Lung (tissue), 12 donors: ENCODE data around the gene DTWD2. TPM values are rescaled to one million over a fixed set of nuclear protein-coding genes. Genes with fewer than 3 reads are reported as not detected.
"Not testable (repeated sequence)": the region's sequence is repeated elsewhere in the genome, so short reads cannot be mapped to it uniquely, and the experiment has no call there.

Source experiments
- ATAC-seq: fragments of 200-7000 bp; cut with Tn5 transposase; one replicate; pipeline ENCODE4 v1.9.1; 2020; ENCODE audit warnings: moderate number of reproducible peaks; ENCODE audit not compliant: insufficient read depth, low FRiP score
- DNase-seq, 3 donors: peaks; one replicate each; pipeline ENCODE4 v3.0.0-alpha.2; 2013 to 2017
- H3K27ac ChIP-seq, 2 donors: one replicate each; pipeline ENCODE4 v1.5.1; 2013; ENCODE audit warnings: mild to moderate bottlenecking in 2 of 2, moderate library complexity in 2 of 2, control low read depth in 1 of 2, inconsistent platforms in 1 of 2, low read depth in 1 of 2, low read length in 1 of 2
- H3K27me3 ChIP-seq, 3 donors: one replicate each; pipeline ENCODE4 v1.5.1; 2013; ENCODE audit warnings: low read length in 2 of 3; ENCODE audit not compliant: control insufficient read depth in 3 of 3, insufficient read depth in 3 of 3
- H3K36me3 ChIP-seq, 4 donors: one replicate each; pipeline ENCODE4 v1.5.1; 2013; ENCODE audit warnings: low read length in 4 of 4, mild to moderate bottlenecking in 1 of 4, moderate library complexity in 1 of 4; ENCODE audit not compliant: control insufficient read depth in 4 of 4, insufficient read depth in 4 of 4
- H3K4me1 ChIP-seq, 5 donors: one replicate each; pipeline ENCODE4 v1.5.1; 2013; ENCODE audit warnings: low read length in 5 of 5, mild to moderate bottlenecking in 2 of 5, moderate library complexity in 1 of 5; ENCODE audit not compliant: control insufficient read depth in 5 of 5, insufficient read depth in 5 of 5
- H3K4me3 ChIP-seq: one replicate; pipeline ENCODE4 v1.5.1; 2013; ENCODE audit warnings: mild to moderate bottlenecking, control low read depth, moderate library complexity
- H3K9ac ChIP-seq, 2 donors: one replicate each; pipeline ENCODE4 v1.5.1; 2013; ENCODE audit warnings: low read length in 2 of 2, control low read depth in 1 of 2; ENCODE audit not compliant: insufficient read depth in 1 of 2
- H3K9me3 ChIP-seq, 4 donors: one replicate each; pipeline ENCODE4 v1.5.1; 2013; ENCODE audit warnings: low read length in 3 of 4, mild to moderate bottlenecking in 1 of 4, moderate library complexity in 1 of 4; ENCODE audit not compliant: control insufficient read depth in 4 of 4, insufficient read depth in 3 of 4
- WGBS, 2 donors: extraction: QIAGEN DNeasy Blood & Tissue Kit; methylation state at CpG; one replicate each; pipeline ENCODE4 v1.1.7; 2013; 5-methylcytosine and 5-hydroxymethylcytosine counted together
- polyA plus RNA-seq, 2 donors: library from polyadenylated mRNA; stranded (reverse); fragments of 200-250 nt; gene quantifications; one replicate each; pipeline ENCODE4 v1.2.1, GENCODE V29; 2013
- total RNA-seq, 2 donors: library from RNA; depleted of rRNA in 1 of 2; stranded (reverse); fragments of >200 nt in 1 of 2; gene quantifications; one replicate each; pipeline ENCODE4 v1.2.1, GENCODE V29; 2014 to 2021
- TF ChIP-seq, protein P1 (sequence below): IDR thresholded peaks from 2 replicates; pipeline ENCODE4 v1.5.1; 2012; ENCODE audit warnings: mild to moderate bottlenecking; ENCODE audit errors: control extremely low read depth, extremely low read depth
- donor health status: control.
- donor health status: control.
- donor health status: Bipolar disorder and iron deficiency.
- donor health status: healthy.
- donor health status: DM: yes; HTN: yes; CAD: no.

Gene DTWD2
- total and polyA plus RNA-seq, 4 donors = 1.7 to 11.4 (median 5.2) TPM

DNA sequence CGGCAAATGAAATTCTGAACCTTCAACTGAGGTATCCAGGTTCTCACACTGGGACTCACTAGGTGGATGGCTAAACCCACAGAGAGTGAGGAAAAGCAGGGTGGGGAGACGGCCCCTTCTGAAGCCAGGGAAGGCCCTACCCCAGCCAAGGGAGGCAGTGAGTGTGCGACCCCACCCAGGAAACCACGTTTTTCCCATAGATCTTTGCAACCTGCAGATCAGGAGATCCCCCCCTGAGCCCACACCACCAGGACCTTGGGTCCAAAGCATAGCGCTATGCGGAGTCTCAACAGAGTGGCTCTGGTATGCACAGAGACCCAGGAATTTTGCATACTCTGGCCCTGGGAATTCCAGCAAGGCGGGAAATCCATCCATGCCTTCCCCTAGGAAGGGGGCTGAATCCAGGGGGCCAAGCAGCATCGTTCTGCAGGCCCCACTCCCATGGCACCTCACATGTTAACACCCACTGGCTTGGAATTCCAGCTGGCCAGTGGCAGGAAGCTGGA is 19.9 kb downstream of the DTWD2 start:
- no peak for DNase-seq
- ATAC-seq = no peak
- H3K36me3 ChIP-seq = no peaks in the 10 kb centered on the region
- WGBS, 2 donors = 91 to 93% methylated on average over 8 of the region's 8 CpGs
- no peak overlapping the region for H3K27ac ChIP-seq
- TF ChIP-seq, protein P1, sequence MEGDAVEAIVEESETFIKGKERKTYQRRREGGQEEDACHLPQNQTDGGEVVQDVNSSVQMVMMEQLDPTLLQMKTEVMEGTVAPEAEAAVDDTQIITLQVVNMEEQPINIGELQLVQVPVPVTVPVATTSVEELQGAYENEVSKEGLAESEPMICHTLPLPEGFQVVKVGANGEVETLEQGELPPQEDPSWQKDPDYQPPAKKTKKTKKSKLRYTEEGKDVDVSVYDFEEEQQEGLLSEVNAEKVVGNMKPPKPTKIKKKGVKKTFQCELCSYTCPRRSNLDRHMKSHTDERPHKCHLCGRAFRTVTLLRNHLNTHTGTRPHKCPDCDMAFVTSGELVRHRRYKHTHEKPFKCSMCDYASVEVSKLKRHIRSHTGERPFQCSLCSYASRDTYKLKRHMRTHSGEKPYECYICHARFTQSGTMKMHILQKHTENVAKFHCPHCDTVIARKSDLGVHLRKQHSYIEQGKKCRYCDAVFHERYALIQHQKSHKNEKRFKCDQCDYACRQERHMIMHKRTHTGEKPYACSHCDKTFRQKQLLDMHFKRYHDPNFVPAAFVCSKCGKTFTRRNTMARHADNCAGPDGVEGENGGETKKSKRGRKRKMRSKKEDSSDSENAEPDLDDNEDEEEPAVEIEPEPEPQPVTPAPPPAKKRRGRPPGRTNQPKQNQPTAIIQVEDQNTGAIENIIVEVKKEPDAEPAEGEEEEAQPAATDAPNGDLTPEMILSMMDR = no peak
- H3K4me1 ChIP-seq = peaks cover 0 to 1% (median 0%) of the 10 kb centered on the region in 5 donors
- no peak overlapping the region for H3K9ac ChIP-seq
- no peaks in the 10 kb centered on the region for H3K27me3 ChIP-seq
- no peaks in the 10 kb centered on the region for H3K9me3 ChIP-seq
- no peak overlapping the region for H3K4me3 ChIP-seq

DNA sequence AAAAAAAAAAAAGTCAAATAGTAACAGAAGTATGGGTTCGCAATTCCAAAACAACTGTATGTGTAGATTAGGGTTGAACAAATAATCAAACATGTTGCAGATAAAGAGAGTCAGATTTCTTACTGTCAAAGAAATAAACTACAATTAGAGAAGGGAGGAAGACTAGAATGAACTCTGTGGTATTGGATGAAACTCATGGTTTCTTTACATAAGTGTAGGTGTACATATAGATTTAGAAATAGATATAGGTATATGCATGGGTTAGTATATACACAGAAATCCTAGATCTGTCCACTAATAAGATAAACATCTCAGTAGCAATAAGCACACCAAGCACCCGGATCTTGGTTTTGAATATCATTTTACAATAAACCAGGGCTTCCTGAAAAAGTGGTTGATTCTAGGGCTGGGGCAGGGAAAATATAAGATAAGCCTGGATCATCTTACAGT is 21.3 kb downstream of the DTWD2 start:
- Histone ChIP-seq H3K4me1 (peaks cover 0 to 3% (median 0%) of the 10 kb centered on the region in 5 donors), H3K27me3 (no peaks in the 10 kb centered on the region), H3K4me3 (no peak overlapping the region), H3K9me3 (no peaks in the 10 kb centered on the region), H3K27ac (no peak overlapping the region), H3K9ac (no peak overlapping the region), H3K36me3 (no peaks in the 10 kb centered on the region)
- DNase-seq (no peak), ATAC-seq (no peak)
- TF ChIP-seq, protein P1 = no peak
- 81 to 93% methylated on average over 2 of the region's 2 CpGs for WGBS, 2 donors

DNA sequence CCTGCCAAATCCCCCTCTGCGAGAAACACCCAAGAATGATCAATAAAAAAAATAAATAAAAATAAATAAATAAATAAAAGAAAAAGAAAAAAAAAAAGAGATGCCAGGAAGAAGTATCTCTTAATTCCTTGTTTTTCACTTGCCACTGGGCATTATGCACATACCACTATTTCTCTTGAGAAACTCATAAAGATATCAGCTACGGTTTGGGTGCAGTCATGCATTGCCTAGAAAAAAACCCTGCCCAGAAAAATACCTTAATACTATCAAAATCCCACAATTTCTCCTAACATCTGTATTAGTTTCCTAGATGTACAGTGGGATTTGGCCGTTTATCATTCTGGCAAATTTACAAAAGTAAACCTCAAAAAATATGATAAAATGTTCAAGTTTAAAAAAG is 22.5 kb downstream of the DTWD2 start:
- Histone ChIP-seq H3K9ac (no peak overlapping the region), H3K27me3 (no peaks in the 10 kb centered on the region), H3K9me3 (no peaks in the 10 kb centered on the region), H3K4me3 (no peak overlapping the region), H3K27ac (no peak overlapping the region), H3K36me3 (no peaks in the 10 kb centered on the region), H3K4me1 (peaks cover 0 to 3% (median 0%) of the 10 kb centered on the region in 5 donors)
- 91% methylated on average over 3 of the region's 3 CpGs for WGBS, 2 donors
- DNase-seq = no peak
- ATAC-seq = no peak
- TF ChIP-seq, protein P1 = no peak

DNA sequence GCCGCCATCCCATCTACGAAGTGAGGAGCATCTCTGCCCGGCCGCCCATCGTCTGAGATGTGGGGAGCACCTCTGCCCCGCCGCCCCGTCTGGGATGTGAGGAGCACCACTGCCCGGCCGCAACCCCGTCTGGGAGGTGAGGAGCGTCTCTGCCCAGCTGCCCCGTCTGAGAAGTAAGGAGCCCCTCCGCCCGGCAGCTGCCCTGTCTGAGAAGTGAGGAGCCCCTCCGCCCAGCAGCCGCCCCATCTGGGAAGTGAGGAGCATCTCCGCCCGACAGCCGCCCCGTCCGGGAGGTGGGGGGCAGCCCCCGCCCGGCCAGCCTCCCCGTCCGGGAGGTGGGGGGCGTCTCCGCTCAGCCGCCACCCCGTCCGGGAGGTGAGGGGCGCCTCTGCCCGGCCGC is 23.4 kb downstream of the DTWD2 start:
- not testable (repeated sequence) for H3K9ac ChIP-seq, H3K27me3 ChIP-seq, DNase-seq, ATAC-seq, H3K36me3 ChIP-seq, H3K27ac ChIP-seq, H3K9me3 ChIP-seq, H3K4me3 ChIP-seq, H3K4me1 ChIP-seq
- 96 to 97% methylated on average over 30 to 34 of the region's 34 CpGs for WGBS, 2 donors

DNA sequence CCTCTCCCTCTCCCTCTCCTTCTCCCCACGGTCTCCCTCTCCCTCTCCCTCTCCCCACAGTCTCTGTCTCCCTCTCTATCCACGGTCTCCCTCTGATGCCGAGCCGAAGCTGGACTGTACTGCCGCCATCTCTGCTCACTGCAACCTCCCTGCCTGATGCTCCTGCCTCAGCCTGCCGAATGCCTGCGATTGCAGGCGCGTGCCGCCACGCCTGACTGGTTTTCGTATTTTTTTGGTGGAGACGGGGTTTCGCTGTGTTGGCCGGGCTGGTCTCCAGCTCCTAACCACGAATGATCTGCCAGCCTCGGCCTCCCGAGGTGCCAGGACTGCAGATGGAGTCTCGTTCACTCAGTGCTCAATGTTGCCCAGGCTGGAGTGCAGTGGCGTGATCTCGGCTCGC is 24.0 kb downstream of the DTWD2 start:
- not testable (repeated sequence) for H3K9ac ChIP-seq, H3K9me3 ChIP-seq, H3K4me1 ChIP-seq, H3K27ac ChIP-seq, H3K4me3 ChIP-seq, ATAC-seq, H3K27me3 ChIP-seq, H3K36me3 ChIP-seq, DNase-seq
- WGBS, 2 donors = 95 to 99% methylated on average over 19 to 22 of the region's 22 CpGs
